Globus pallidus (tissue), 1 donor: Measurements from ENCODE around the gene SLIT1.

Source experiments
- DNase-seq: peaks from one replicate; pipeline ENCODE4 v3.0.0-alpha.2; 2015; ENCODE audit warnings: low spot score

Gene SLIT1

GRCh38 chr10:97171001-97171400 is 14.8 kb downstream of the SLIT1 start:
- DNase-seq = no peak

GRCh38 chr10:97169911-97170693 is 15.7 kb downstream of the SLIT1 start:
- DNase-seq = no peak

- no peak for DNase-seq
Measured at GRCh38 chr10:97169063-97169462, 16.7 kb downstream of the SLIT1 start.

- DNase-seq = no peak
Measured at GRCh38 chr10:97168645-97169044, 17.1 kb downstream of the SLIT1 start.

- no peak for DNase-seq
Measured at GRCh38 chr10:97165499-97165898, 20.3 kb downstream of the SLIT1 start.

- no peak for DNase-seq
Measured at GRCh38 chr10:97163781-97164501, 21.8 kb downstream of the SLIT1 start.

GRCh38 chr10:97163181-97163580 is 22.6 kb downstream of the SLIT1 start:
- DNase-seq = no peak

GRCh38 chr10:97159646-97160305 is 26.0 kb downstream of the SLIT1 start:
- DNase-seq = no peak

GRCh38 chr10:97157578-97158095 is 28.1 kb downstream of the SLIT1 start:
- DNase-seq = no peak

- no peak for DNase-seq
Measured at GRCh38 chr10:97154781-97155180, 31.0 kb downstream of the SLIT1 start.

GRCh38 chr10:97154162-97154561 is 31.6 kb downstream of the SLIT1 start:
- DNase-seq = no peak

GRCh38 chr10:97153270-97153850 is 32.4 kb downstream of the SLIT1 start:
- no peak for DNase-seq

- DNase-seq = no peak
Measured at GRCh38 chr10:97151307-97151914, 34.3 kb downstream of the SLIT1 start.

GRCh38 chr10:97150616-97151015 is 35.1 kb downstream of the SLIT1 start:
- no peak for DNase-seq

GRCh38 chr10:97150013-97150595 is 35.7 kb downstream of the SLIT1 start:
- no peak for DNase-seq

- DNase-seq = no peak
Measured at GRCh38 chr10:97149079-97149531, 36.7 kb downstream of the SLIT1 start.

GRCh38 chr10:97144297-97144696 is 41.5 kb downstream of the SLIT1 start:
- no peak for DNase-seq

- DNase-seq = no peak
Measured at GRCh38 chr10:97142834-97143233, 42.9 kb downstream of the SLIT1 start.

GRCh38 chr10:97140902-97141745 is 44.6 kb downstream of the SLIT1 start:
- DNase-seq = no peak

- no peak for DNase-seq
Measured at GRCh38 chr10:97140049-97140846, 45.5 kb downstream of the SLIT1 start.
